Measurements from ENCODE around the gene MMP7.
"Not testable (repeated sequence)": the region's sequence is repeated elsewhere in the genome, so short reads cannot be mapped to it uniquely, and the experiment has no call there.

The MMP7 gene

GRCh38 chr11:102534261-102534872 is 3.8 kb upstream of the MMP7 start:
- DNase-seq: no peak

- no peak for DNase-seq
Measured at GRCh38 chr11:102528618-102529017, 1.9 kb downstream of the MMP7 start.

- no peak for DNase-seq
Measured at GRCh38 chr11:102527684-102528083, 2.9 kb downstream of the MMP7 start.

GRCh38 chr11:102527041-102527440 is 3.5 kb downstream of the MMP7 start:
- DNase-seq: no peak

GRCh38 chr11:102523887-102524286 is 6.7 kb downstream of the MMP7 start:
- DNase-seq: no peak

- DNase-seq: no peak
Measured at GRCh38 chr11:102523189-102523570, 7.4 kb downstream of the MMP7 start.

GRCh38 chr11:102522312-102523188 is 8.0 kb downstream of the MMP7 start:
- DNase-seq: no peak

GRCh38 chr11:102521121-102521520 is 9.4 kb downstream of the MMP7 start:
- no peak for DNase-seq

GRCh38 chr11:102520514-102520913 is 10.0 kb downstream of the MMP7 start:
- DNase-seq: no peak

- no peak for DNase-seq
Measured at GRCh38 chr11:102518296-102519094, 12.1 kb downstream of the MMP7 start.

GRCh38 chr11:102517670-102518069 is 12.9 kb downstream of the MMP7 start:
- no peak for DNase-seq

- DNase-seq: no peak
Measured at GRCh38 chr11:102516179-102516578, 14.4 kb downstream of the MMP7 start.

- DNase-seq: no peak
Measured at GRCh38 chr11:102513869-102514268, 16.7 kb downstream of the MMP7 start.

GRCh38 chr11:102510439-102511135 is 20.0 kb downstream of the MMP7 start:
- DNase-seq: no peak

- DNase-seq: not testable (repeated sequence)
Measured at GRCh38 chr11:102502831-102503230, 27.7 kb downstream of the MMP7 start.

- DNase-seq: no peak
Measured at GRCh38 chr11:102500829-102501228, 29.7 kb downstream of the MMP7 start.

- DNase-seq: no peak
Measured at GRCh38 chr11:102499931-102500330, 30.6 kb downstream of the MMP7 start.

GRCh38 chr11:102499151-102499550 is 31.4 kb downstream of the MMP7 start:
- no peak for DNase-seq

GRCh38 chr11:102497061-102497460 is 33.5 kb downstream of the MMP7 start:
- no peak for DNase-seq

- peak; percentile 22 for DNase-seq
Measured at GRCh38 chr11:102495161-102496042, 35.1 kb downstream of the MMP7 start.

- DNase-seq: no peak
Measured at GRCh38 chr11:102494216-102494615, 36.3 kb downstream of the MMP7 start.

GRCh38 chr11:102493524-102493923 is 37.0 kb downstream of the MMP7 start:
- DNase-seq: no peak
